ENCODE results near the gene DNAH9. TPM values are rescaled to one million over a fixed set of nuclear protein-coding genes. Genes with fewer than 3 reads are reported as not detected.

DNAH9 gene
- total and polyA plus RNA-seq, 2 of the 8 experiments (the other 6 are each of a cell fraction or from before 2014, with no cell fraction given): 0.21 to 0.86 TPM

DNA sequence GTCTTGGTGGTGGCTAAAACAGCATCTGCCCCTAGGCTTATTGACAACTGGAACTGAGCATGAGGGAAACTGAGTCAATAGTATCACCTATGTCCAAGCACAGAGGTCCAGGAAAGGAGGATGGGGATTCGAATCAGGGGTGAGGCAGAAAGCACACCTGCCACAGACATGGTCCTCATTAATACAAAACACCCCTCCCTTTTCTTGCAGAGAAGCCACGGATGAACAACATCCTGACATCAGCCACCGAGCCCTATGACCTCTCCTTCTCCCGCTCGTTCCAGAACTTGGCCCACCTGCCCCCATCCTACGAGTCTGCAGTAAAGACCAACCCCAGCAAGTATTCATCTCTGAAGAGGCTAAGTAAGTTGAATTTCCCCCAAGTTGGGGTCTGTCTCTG lies 42.7 kb upstream of the DNAH9 start (continued):
- TF ChIP-seq, protein P1, sequence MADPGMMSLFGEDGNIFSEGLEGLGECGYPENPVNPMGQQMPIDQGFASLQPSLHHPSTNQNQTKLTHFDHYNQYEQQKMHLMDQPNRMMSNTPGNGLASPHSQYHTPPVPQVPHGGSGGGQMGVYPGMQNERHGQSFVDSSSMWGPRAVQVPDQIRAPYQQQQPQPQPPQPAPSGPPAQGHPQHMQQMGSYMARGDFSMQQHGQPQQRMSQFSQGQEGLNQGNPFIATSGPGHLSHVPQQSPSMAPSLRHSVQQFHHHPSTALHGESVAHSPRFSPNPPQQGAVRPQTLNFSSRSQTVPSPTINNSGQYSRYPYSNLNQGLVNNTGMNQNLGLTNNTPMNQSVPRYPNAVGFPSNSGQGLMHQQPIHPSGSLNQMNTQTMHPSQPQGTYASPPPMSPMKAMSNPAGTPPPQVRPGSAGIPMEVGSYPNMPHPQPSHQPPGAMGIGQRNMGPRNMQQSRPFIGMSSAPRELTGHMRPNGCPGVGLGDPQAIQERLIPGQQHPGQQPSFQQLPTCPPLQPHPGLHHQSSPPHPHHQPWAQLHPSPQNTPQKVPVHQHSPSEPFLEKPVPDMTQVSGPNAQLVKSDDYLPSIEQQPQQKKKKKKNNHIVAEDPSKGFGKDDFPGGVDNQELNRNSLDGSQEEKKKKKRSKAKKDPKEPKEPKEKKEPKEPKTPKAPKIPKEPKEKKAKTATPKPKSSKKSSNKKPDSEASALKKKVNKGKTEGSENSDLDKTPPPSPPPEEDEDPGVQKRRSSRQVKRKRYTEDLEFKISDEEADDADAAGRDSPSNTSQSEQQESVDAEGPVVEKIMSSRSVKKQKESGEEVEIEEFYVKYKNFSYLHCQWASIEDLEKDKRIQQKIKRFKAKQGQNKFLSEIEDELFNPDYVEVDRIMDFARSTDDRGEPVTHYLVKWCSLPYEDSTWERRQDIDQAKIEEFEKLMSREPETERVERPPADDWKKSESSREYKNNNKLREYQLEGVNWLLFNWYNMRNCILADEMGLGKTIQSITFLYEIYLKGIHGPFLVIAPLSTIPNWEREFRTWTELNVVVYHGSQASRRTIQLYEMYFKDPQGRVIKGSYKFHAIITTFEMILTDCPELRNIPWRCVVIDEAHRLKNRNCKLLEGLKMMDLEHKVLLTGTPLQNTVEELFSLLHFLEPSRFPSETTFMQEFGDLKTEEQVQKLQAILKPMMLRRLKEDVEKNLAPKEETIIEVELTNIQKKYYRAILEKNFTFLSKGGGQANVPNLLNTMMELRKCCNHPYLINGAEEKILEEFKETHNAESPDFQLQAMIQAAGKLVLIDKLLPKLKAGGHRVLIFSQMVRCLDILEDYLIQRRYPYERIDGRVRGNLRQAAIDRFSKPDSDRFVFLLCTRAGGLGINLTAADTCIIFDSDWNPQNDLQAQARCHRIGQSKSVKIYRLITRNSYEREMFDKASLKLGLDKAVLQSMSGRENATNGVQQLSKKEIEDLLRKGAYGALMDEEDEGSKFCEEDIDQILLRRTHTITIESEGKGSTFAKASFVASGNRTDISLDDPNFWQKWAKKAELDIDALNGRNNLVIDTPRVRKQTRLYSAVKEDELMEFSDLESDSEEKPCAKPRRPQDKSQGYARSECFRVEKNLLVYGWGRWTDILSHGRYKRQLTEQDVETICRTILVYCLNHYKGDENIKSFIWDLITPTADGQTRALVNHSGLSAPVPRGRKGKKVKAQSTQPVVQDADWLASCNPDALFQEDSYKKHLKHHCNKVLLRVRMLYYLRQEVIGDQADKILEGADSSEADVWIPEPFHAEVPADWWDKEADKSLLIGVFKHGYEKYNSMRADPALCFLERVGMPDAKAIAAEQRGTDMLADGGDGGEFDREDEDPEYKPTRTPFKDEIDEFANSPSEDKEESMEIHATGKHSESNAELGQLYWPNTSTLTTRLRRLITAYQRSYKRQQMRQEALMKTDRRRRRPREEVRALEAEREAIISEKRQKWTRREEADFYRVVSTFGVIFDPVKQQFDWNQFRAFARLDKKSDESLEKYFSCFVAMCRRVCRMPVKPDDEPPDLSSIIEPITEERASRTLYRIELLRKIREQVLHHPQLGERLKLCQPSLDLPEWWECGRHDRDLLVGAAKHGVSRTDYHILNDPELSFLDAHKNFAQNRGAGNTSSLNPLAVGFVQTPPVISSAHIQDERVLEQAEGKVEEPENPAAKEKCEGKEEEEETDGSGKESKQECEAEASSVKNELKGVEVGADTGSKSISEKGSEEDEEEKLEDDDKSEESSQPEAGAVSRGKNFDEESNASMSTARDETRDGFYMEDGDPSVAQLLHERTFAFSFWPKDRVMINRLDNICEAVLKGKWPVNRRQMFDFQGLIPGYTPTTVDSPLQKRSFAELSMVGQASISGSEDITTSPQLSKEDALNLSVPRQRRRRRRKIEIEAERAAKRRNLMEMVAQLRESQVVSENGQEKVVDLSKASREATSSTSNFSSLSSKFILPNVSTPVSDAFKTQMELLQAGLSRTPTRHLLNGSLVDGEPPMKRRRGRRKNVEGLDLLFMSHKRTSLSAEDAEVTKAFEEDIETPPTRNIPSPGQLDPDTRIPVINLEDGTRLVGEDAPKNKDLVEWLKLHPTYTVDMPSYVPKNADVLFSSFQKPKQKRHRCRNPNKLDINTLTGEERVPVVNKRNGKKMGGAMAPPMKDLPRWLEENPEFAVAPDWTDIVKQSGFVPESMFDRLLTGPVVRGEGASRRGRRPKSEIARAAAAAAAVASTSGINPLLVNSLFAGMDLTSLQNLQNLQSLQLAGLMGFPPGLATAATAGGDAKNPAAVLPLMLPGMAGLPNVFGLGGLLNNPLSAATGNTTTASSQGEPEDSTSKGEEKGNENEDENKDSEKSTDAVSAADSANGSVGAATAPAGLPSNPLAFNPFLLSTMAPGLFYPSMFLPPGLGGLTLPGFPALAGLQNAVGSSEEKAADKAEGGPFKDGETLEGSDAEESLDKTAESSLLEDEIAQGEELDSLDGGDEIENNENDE (IDR thresholded peaks at IDR 0.05; ENCODE audit: insufficient replicate concordance, low read length): no peak
- TF ChIP-seq, protein P2, sequence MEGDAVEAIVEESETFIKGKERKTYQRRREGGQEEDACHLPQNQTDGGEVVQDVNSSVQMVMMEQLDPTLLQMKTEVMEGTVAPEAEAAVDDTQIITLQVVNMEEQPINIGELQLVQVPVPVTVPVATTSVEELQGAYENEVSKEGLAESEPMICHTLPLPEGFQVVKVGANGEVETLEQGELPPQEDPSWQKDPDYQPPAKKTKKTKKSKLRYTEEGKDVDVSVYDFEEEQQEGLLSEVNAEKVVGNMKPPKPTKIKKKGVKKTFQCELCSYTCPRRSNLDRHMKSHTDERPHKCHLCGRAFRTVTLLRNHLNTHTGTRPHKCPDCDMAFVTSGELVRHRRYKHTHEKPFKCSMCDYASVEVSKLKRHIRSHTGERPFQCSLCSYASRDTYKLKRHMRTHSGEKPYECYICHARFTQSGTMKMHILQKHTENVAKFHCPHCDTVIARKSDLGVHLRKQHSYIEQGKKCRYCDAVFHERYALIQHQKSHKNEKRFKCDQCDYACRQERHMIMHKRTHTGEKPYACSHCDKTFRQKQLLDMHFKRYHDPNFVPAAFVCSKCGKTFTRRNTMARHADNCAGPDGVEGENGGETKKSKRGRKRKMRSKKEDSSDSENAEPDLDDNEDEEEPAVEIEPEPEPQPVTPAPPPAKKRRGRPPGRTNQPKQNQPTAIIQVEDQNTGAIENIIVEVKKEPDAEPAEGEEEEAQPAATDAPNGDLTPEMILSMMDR (IDR thresholded peaks at IDR 0.05; ENCODE audit: control extremely low read depth in 1 of 3, insufficient read depth in 1 of 3, low read depth in 1 of 3, low read length in 3 of 3): no peak
- TF ChIP-seq, protein P3, sequence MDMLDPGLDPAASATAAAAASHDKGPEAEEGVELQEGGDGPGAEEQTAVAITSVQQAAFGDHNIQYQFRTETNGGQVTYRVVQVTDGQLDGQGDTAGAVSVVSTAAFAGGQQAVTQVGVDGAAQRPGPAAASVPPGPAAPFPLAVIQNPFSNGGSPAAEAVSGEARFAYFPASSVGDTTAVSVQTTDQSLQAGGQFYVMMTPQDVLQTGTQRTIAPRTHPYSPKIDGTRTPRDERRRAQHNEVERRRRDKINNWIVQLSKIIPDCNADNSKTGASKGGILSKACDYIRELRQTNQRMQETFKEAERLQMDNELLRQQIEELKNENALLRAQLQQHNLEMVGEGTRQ (IDR thresholded peaks at IDR 0.05; ENCODE audit: low read length): no peak
- TF ChIP-seq MAFK (IDR thresholded peaks at IDR 0.05; ENCODE audit: low read depth, low read length) (no peak), CHD1 (IDR thresholded peaks at IDR 0.05; ENCODE audit: low read depth, low read length) (no peak), NANOG (IDR thresholded peaks at IDR 0.05; ENCODE audit: insufficient read depth, low read depth, low read length, poor library complexity, severe bottlenecking) (no peak), CEBPB (IDR thresholded peaks at IDR 0.05; ENCODE audit: low read depth, low read length) (no peak), CREB1 (IDR thresholded peaks at IDR 0.05) (no peak)

Measured in H1 (cell line).